Lung (tissue), 12 donors: ENCODE measurements around the gene PCSK5. TPM values are rescaled to one million over a fixed set of nuclear protein-coding genes. Genes with fewer than 3 reads are reported as not detected.

Experiments
- ATAC-seq: fragments of 200-7000 bp; cut with Tn5 transposase; one replicate; pipeline ENCODE4 v1.9.1; 2020; ENCODE audit warnings: moderate number of reproducible peaks; ENCODE audit not compliant: insufficient read depth, low FRiP score
- DNase-seq, 3 donors: peaks; one replicate each; pipeline ENCODE4 v3.0.0-alpha.2; 2013 to 2017
- H3K27ac ChIP-seq, 2 donors: one replicate each; pipeline ENCODE4 v1.5.1; 2013; ENCODE audit warnings: mild to moderate bottlenecking in 2 of 2, moderate library complexity in 2 of 2, control low read depth in 1 of 2, inconsistent platforms in 1 of 2, low read depth in 1 of 2, low read length in 1 of 2
- H3K27me3 ChIP-seq, 3 donors: one replicate each; pipeline ENCODE4 v1.5.1; 2013; ENCODE audit warnings: low read length in 2 of 3; ENCODE audit not compliant: control insufficient read depth in 3 of 3, insufficient read depth in 3 of 3
- H3K36me3 ChIP-seq, 4 donors: one replicate each; pipeline ENCODE4 v1.5.1; 2013; ENCODE audit warnings: low read length in 4 of 4, mild to moderate bottlenecking in 1 of 4, moderate library complexity in 1 of 4; ENCODE audit not compliant: control insufficient read depth in 4 of 4, insufficient read depth in 4 of 4
- H3K4me1 ChIP-seq, 5 donors: one replicate each; pipeline ENCODE4 v1.5.1; 2013; ENCODE audit warnings: low read length in 5 of 5, mild to moderate bottlenecking in 2 of 5, moderate library complexity in 1 of 5; ENCODE audit not compliant: control insufficient read depth in 5 of 5, insufficient read depth in 5 of 5
- H3K4me3 ChIP-seq: one replicate; pipeline ENCODE4 v1.5.1; 2013; ENCODE audit warnings: mild to moderate bottlenecking, control low read depth, moderate library complexity
- H3K9ac ChIP-seq, 2 donors: one replicate each; pipeline ENCODE4 v1.5.1; 2013; ENCODE audit warnings: low read length in 2 of 2, control low read depth in 1 of 2; ENCODE audit not compliant: insufficient read depth in 1 of 2
- H3K9me3 ChIP-seq, 4 donors: one replicate each; pipeline ENCODE4 v1.5.1; 2013; ENCODE audit warnings: low read length in 3 of 4, mild to moderate bottlenecking in 1 of 4, moderate library complexity in 1 of 4; ENCODE audit not compliant: control insufficient read depth in 4 of 4, insufficient read depth in 3 of 4
- WGBS, 2 donors: extraction: QIAGEN DNeasy Blood & Tissue Kit; methylation state at CpG; one replicate each; pipeline ENCODE4 v1.1.7; 2013; 5-methylcytosine and 5-hydroxymethylcytosine counted together
- polyA plus RNA-seq, 2 donors: library from polyadenylated mRNA; stranded (reverse); fragments of 200-250 nt; gene quantifications; one replicate each; pipeline ENCODE4 v1.2.1, GENCODE V29; 2013
- total RNA-seq, 2 donors: library from RNA; depleted of rRNA in 1 of 2; stranded (reverse); fragments of >200 nt in 1 of 2; gene quantifications; one replicate each; pipeline ENCODE4 v1.2.1, GENCODE V29; 2014 to 2021
- TF ChIP-seq, protein P1 (sequence below): IDR thresholded peaks from 2 replicates; pipeline ENCODE4 v1.5.1; 2012; ENCODE audit warnings: mild to moderate bottlenecking; ENCODE audit errors: control extremely low read depth, extremely low read depth
- donor health status: control.
- donor health status: control.
- donor health status: Bipolar disorder and iron deficiency.
- donor health status: healthy.
- donor health status: DM: yes; HTN: yes; CAD: no.

The PCSK5 gene
- total and polyA plus RNA-seq, 4 donors, result 1.9 to 28.2 (median 13.6) TPM

DNA sequence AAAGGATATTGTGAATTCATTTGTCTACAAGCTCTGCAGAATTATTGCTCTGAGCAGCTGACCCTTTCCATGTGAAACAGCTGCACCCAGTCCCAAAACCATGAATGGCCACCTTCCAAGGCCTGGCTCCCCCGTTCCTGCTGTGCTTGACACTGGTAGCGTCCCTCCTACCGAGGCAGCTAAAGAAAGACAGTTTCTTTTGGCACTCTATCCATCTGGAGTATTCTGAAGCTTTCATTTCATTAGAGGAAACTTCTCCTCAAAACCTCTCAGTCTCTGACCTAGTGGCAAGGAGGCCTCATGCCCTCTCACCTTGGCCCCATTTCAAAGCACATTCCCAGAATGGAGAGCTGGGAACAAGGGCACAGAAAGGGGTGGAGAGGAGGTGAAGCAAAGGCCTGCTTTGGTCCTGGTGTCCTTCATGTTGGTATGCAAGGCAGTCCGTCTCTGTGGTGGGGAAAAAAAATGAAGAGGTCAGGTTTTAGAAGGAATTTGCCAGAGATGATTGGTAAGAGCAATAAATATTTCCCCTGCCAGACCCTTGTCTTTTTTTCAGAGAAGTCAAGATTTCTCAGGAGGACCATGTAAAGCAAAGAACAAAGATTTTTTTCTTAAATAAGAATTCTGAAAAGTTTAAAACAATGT, 271.7 kb downstream of the PCSK5 start:
- ATAC-seq (no peak), DNase-seq (peak in 2 of 3 donors; percentile 26 to 31)
- Histone ChIP-seq H3K27ac (no peak overlapping the region), H3K27me3 (no peaks in the 10 kb centered on the region), H3K36me3 (peaks cover 0 to 7% (median 1%) of the 10 kb centered on the region in 4 donors), H3K4me3 (no peak overlapping the region), H3K4me1 (peaks cover 0 to 15% (median 14%) of the 10 kb centered on the region in 5 donors), H3K9me3 (peaks cover 0 to 5% (median 0%) of the 10 kb centered on the region in 4 donors), H3K9ac (no peak overlapping the region)
- TF ChIP-seq, protein P1, sequence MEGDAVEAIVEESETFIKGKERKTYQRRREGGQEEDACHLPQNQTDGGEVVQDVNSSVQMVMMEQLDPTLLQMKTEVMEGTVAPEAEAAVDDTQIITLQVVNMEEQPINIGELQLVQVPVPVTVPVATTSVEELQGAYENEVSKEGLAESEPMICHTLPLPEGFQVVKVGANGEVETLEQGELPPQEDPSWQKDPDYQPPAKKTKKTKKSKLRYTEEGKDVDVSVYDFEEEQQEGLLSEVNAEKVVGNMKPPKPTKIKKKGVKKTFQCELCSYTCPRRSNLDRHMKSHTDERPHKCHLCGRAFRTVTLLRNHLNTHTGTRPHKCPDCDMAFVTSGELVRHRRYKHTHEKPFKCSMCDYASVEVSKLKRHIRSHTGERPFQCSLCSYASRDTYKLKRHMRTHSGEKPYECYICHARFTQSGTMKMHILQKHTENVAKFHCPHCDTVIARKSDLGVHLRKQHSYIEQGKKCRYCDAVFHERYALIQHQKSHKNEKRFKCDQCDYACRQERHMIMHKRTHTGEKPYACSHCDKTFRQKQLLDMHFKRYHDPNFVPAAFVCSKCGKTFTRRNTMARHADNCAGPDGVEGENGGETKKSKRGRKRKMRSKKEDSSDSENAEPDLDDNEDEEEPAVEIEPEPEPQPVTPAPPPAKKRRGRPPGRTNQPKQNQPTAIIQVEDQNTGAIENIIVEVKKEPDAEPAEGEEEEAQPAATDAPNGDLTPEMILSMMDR, result no peak
- 78 to 83% methylated on average over 4 of the region's 4 CpGs for WGBS, 2 donors

DNA sequence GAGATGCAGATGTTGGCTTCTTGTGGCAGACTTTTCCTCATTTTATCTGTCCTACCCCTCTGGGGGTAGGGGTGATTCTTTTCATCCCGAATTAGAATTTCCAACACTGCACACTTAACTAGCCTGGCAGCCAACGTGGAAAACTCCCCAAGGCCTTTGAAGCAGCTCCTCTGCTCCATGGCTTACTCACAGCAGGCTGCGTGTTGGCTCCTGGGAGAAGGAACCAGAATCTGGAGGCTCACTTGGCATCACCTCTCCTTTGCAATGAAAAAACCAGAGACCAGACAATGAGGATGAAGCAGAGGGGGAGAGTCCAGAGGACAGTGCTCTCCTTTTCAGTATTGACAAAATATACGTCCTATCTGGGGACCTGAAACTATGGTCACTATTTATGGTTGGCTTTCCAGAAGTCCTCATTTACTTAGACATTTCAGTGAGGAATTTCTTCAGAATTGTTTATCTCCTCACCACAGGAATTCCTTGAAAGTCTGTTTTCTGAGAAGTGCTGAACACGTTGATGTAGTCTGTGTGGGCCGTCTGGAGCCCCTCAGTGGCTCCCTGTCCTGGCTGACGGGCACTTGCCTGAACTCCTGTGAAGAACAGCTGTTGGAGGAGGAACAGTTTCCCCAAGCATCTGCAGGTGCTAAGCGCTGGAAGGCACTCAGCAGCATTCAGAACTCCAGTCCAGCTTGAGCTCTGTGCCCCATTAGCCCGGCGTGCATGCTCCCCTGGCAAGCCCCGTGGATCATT, 272.5 kb downstream of the PCSK5 start:
- peaks cover 0 to 15% (median 14%) of the 10 kb centered on the region in 5 donors for H3K4me1 ChIP-seq
- TF ChIP-seq, protein P1, result no peak
- DNase-seq, result peak in 2 of 3 donors; percentile 22 to 34
- no peak overlapping the region for H3K9ac ChIP-seq
- ATAC-seq, result no peak
- peaks cover 0 to 7% (median 1%) of the 10 kb centered on the region in 4 donors for H3K36me3 ChIP-seq
- H3K27me3 ChIP-seq, result no peaks in the 10 kb centered on the region
- peaks cover 0 to 5% (median 0%) of the 10 kb centered on the region in 4 donors for H3K9me3 ChIP-seq
- WGBS, 2 donors, result 74 to 84% methylated on average over 11 of the region's 11 CpGs
- H3K27ac ChIP-seq, result no peak overlapping the region
- H3K4me3 ChIP-seq, result no peak overlapping the region

DNA sequence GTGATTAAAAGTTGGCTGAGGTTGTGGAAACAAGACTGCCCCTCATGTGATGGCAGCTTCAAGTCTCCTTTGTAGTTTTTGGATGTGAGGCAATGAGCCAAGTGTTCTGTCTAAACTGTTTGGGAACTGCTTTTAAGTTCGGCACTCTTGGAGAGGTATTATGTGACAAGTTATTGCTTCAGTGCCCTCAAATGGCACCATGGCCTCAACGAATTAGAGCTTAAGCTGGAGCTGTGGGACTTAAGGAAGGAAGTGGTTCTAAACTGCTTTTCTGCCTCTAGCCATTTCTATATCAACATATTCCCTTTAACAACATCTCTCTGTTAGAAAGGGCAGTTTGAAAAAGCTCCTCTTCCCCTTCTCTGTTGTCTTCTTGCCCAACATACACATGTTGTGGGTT, 276.1 kb downstream of the PCSK5 start:
- Histone ChIP-seq H3K9ac (no peak overlapping the region), H3K36me3 (peaks cover 0 to 12% (median 5%) of the 10 kb centered on the region in 4 donors), H3K27ac (no peak overlapping the region), H3K27me3 (no peaks in the 10 kb centered on the region), H3K4me1 (peaks cover 0 to 10% (median 8%) of the 10 kb centered on the region in 5 donors), H3K4me3 (no peak overlapping the region), H3K9me3 (peaks cover 0 to 3% (median 0%) of the 10 kb centered on the region in 4 donors)
- DNase-seq, result peak; percentile 58 to 86 (median 83)
- TF ChIP-seq, protein P1, result no peak
- 10 to 15% methylated on average over 2 of the region's 2 CpGs for WGBS, 2 donors
- ATAC-seq, result no peak
